Astrocyte of the spinal cord (primary cell): Measurements from ENCODE around the gene PCYT1A.
A peak's percentile ranks its signal among the peaks of the same experiment; 100 is the strongest.

Experiments
- DNase-seq: peaks from one replicate; pipeline ENCODE4 v3.0.0; 2011; ENCODE audit warnings: low read depth, low spot score
- H3K4me3 ChIP-seq: 2 replicates; pipeline ENCODE4 v1.5.1; 2011; ENCODE audit warnings: low read depth, mild to moderate bottlenecking, low read length, moderate library complexity
- in situ Hi-C: cut with HindIII; loops from 2 replicates; pipeline ENCODE4 v1.10.0; 2017; ENCODE audit warnings: low sequenced_read_pairs
- TF ChIP-seq, protein P1 (sequence below): IDR thresholded peaks from 2 replicates; pipeline ENCODE4 v1.5.1; 2012; ENCODE audit warnings: low read depth, mild to moderate bottlenecking, low read length, inconsistent platforms

PCYT1A gene

DNA sequence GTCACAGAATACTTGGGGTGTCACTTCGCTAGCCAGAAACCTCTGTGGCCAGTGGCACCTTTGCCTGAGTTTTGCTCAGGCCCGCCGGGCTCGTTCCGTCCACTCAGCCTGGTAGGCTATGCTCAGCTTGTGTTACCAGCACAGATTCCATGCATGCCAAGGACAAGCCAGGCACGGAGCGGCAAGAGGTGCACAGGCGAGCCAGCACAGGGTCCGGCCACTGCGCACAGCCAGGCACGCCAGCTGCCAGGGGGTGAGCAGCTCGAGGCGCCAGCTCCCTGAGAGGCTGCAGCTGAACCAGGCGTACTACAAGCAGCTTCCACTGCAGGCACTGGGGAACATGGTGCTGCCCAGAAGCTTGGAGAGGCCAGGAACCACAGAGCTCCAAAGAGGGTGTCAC, 14.7 kb downstream of the PCYT1A start:
- H3K4me3 ChIP-seq, result no peak overlapping the region
- DNase-seq, result no peak
- TF ChIP-seq, protein P1, sequence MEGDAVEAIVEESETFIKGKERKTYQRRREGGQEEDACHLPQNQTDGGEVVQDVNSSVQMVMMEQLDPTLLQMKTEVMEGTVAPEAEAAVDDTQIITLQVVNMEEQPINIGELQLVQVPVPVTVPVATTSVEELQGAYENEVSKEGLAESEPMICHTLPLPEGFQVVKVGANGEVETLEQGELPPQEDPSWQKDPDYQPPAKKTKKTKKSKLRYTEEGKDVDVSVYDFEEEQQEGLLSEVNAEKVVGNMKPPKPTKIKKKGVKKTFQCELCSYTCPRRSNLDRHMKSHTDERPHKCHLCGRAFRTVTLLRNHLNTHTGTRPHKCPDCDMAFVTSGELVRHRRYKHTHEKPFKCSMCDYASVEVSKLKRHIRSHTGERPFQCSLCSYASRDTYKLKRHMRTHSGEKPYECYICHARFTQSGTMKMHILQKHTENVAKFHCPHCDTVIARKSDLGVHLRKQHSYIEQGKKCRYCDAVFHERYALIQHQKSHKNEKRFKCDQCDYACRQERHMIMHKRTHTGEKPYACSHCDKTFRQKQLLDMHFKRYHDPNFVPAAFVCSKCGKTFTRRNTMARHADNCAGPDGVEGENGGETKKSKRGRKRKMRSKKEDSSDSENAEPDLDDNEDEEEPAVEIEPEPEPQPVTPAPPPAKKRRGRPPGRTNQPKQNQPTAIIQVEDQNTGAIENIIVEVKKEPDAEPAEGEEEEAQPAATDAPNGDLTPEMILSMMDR, result no peak
- in situ Hi-C loops, result no loop called here

DNA sequence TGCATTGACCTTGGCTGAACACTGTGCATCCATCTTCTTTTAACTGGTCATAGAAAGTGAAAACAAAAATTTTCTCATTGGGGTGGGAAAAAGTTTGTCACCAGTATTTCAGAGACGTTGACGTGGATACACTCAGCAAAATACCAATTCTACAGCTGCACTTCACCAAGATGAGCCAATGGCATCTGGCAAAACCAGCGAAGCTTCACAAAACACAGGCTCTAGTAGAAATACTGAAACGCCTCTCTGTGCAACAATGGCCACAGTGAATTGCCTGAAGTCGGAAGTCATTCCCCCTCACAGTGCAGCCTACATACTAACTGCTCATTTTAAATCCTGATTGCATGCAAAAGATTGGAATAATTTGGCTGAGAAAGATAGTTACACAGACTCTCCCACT, 17.0 kb downstream of the PCYT1A start:
- no peak for DNase-seq
- H3K4me3 ChIP-seq, result no peak overlapping the region
- in situ Hi-C loops, result no loop called here
- TF ChIP-seq, protein P1, result no peak

DNA sequence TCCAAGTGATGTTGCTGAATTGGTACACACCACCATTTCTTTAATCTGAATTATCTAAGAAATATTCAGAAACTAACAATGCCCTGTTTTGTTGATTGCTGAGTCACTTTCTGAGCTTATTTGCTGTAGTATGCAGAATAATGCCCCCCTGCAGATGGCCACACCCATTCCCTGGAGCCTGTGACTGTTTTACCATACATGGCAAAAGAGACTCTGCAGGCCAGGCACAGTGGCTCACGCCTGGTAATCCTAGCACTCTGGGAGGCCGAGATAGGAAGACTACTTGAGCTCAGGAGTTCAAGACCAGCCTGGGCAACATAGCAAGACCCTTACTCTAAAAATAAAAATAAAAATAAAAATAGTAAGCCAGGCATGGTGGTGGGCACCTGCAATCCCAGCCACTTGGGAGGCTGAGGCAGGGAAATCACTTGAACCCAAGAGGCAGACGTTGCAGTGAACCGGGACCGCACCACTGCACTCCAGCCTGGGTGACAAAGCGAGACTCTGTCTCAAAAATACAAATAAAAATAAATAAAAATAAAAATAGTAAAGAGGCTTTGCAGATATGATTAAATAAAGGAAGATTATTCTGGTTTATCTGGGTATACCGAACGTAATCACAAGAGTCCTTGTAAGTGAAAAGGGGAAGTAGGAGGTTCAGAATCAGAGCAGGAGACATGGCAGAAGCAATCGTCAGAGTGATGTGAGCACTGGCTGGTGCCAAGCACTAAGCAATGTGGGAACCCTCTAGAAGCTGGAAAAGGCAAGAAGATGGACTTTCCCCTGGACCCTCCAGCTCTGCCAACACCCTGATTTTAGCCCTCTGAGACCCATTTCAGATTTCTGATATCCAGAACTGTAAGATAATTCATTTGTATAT, 19.0 kb downstream of the PCYT1A start:
- TF ChIP-seq, protein P1, result no peak
- H3K4me3 ChIP-seq, result no peak overlapping the region
- in situ Hi-C loops, result no loop called here
- DNase-seq, result peak; percentile 86

DNA sequence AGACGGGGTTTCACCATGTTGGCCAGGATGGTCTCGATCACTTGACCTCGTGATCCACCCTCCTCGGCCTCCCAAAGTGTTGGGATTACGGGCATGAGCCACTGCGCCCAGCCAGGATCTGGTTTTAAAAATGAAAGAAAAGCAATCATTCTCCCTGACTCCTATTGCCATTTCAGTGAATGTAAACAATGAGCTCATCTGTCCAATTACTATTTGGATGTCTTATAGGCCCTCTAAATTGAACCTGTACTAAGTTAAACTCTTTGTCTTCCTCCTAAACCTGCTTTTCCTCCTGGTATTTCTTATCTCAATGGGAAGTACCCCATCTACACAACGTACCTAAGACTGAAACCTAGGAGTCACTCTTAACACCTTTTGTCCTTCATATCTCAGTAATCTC, 23.7 kb downstream of the PCYT1A start:
- in situ Hi-C loops, result no loop called here
- H3K4me3 ChIP-seq, result no peak overlapping the region
- no peak for DNase-seq
- TF ChIP-seq, protein P1, result no peak

DNA sequence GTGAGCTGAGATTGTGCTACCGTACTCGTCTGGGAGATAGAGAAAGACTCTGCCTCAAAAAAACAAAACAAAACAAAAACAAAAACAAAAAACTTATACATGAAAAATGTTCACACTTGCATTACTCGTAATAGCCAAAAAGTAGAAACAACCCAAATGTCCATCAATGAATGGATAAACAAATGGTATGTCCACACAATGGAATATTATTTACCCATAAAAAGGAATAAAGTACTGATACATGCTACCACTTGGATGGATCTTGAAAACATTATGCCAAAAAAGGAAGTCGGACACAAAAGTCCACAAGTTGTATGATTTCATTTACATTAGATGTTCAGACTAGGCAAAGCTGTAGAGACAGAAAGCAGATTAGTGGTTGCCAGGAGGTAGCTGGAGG, 26.7 kb downstream of the PCYT1A start:
- DNase-seq, result no peak
- no peak overlapping the region for H3K4me3 ChIP-seq
- in situ Hi-C loops, result no loop called here
- TF ChIP-seq, protein P1, result no peak

DNA sequence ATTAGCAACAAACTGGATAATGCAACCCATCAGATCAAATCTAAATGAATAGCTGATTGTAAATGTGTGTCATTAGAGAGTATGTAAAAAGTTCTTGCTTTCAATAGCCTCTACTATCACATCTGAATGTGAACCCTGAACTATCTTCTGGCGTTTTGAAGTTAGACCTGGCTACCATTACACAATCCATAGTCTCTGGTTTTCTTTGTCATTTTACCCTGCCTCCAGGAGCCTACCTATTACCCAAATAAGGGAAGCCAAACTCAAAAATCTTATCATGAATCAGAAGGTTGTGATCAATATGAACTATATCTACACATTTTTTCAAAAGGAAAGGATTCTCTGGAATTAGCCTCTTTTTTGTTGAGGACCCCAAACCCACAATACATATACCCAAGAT, 31.8 kb downstream of the PCYT1A start:
- TF ChIP-seq, protein P1, result no peak
- no peak overlapping the region for H3K4me3 ChIP-seq
- in situ Hi-C loops, result no loop called here
- DNase-seq, result no peak
